Hematopoietic multipotent progenitor cell treated with erythropoietin and hydrocortisone succinate and interleukin-3 and kit ligand, for 4 days (in vitro differentiated cells): ENCODE measurements around the gene MARCHF6.
A peak's percentile ranks its signal among the peaks of the same experiment; 100 is the strongest.
"Not testable (repeated sequence)": the region's sequence is repeated elsewhere in the genome, so short reads cannot be mapped to it uniquely, and the experiment has no call there.

Source experiments
- DNase-seq: peaks from one replicate; pipeline ENCODE4 v3.0.0-alpha.2; 2015

MARCHF6 gene

GRCh38 chr5:10353241-10354047, at the start of gene MARCHF6:
Gene MARCHF6 (plus strand): TSS chr5:10353695. CDS start chr5:10353899, 204 bp downstream.
- DNase-seq = peak; percentile 97

- DNase-seq = peak; percentile 90
Observed at GRCh38 chr5:10303699-10304170, 49.8 kb upstream of the MARCHF6 start.

- DNase-seq = peak; percentile 40
Observed at GRCh38 chr5:10304932-10305331, 48.6 kb upstream of the MARCHF6 start.

- no peak for DNase-seq
Observed at GRCh38 chr5:10306114-10306513, 47.4 kb upstream of the MARCHF6 start.

- no peak for DNase-seq
Observed at GRCh38 chr5:10306806-10307205, 46.7 kb upstream of the MARCHF6 start.

GRCh38 chr5:10307206-10308148, 46.0 kb upstream of the MARCHF6 start, which contains the start of gene CMBL:
Gene CMBL (minus strand): TSS chr5:10307902. CDS start chr5:10290762, 17,140 bp downstream.
- DNase-seq = peak; percentile 84

- DNase-seq = peak; percentile 26
Observed at GRCh38 chr5:10308844-10309243, 44.7 kb upstream of the MARCHF6 start.

GRCh38 chr5:10310066-10310779, 43.3 kb upstream of the MARCHF6 start:
- DNase-seq = no peak

GRCh38 chr5:10310835-10311570, 42.5 kb upstream of the MARCHF6 start:
- not testable (repeated sequence) for DNase-seq

GRCh38 chr5:10311595-10312425, 41.7 kb upstream of the MARCHF6 start:
- no peak for DNase-seq

- no peak for DNase-seq
Observed at GRCh38 chr5:10315201-10315600, 38.3 kb upstream of the MARCHF6 start.

GRCh38 chr5:10315824-10316509, 37.5 kb upstream of the MARCHF6 start:
- no peak for DNase-seq

GRCh38 chr5:10317825-10318682, 35.4 kb upstream of the MARCHF6 start:
- DNase-seq = no peak

- peak; percentile 76 for DNase-seq
Observed at GRCh38 chr5:10319202-10319851, 34.2 kb upstream of the MARCHF6 start.

- peak; percentile 75 for DNase-seq
Observed at GRCh38 chr5:10320793-10321192, 32.7 kb upstream of the MARCHF6 start.

GRCh38 chr5:10321882-10322281, 31.6 kb upstream of the MARCHF6 start:
- DNase-seq = no peak

GRCh38 chr5:10323588-10324488, 29.7 kb upstream of the MARCHF6 start:
- peak; percentile 72 for DNase-seq
